ENCODE measurements around the gene TRNP1.
"Not testable (repeated sequence)": the region's sequence is repeated elsewhere in the genome, so short reads cannot be mapped to it uniquely, and the experiment has no call there.

TRNP1 gene

DNA sequence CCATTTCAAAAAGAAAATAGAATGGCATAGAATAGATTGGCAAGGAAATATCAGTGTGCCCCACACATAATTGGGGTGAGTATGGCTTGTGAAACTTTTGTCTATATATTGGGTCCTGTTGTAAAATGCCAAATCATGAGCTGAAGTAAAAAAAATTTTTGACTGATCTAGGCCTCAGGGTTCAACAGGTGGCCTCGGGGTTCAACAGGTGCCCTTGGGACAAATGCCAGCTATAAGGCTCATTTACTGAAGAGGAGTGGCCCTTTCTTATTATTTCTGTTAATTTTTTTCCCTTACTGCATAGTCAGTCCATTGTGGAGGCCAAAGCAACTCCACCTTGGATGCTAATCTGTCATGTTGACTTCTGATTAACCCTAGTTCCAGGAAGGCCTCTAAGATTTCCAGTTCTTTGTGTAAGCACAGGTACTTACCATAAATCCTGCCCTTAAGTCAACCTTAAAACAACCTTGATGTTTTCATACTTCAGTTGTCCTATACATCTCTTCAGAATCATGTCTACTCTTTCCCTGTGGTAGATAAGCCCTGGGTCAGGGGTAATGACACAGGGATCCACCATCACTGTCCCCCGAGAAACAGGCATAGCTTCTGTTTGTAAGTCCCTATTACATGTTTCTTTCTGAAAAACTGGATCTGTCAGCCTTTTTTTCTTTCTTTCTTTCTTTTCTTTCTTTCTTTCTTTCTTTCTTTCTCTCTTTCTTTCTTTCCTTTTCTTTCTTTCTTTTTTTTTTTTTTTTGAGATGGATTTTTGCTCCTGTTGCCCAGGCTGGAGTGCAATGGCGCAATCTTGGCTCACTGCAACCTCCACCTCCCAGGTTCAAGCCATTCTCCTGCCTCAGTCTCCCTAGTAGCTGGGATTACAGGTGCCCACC lies 16.6 kb upstream of the TRNP1 start:
- DNase-seq = no peak

DNA sequence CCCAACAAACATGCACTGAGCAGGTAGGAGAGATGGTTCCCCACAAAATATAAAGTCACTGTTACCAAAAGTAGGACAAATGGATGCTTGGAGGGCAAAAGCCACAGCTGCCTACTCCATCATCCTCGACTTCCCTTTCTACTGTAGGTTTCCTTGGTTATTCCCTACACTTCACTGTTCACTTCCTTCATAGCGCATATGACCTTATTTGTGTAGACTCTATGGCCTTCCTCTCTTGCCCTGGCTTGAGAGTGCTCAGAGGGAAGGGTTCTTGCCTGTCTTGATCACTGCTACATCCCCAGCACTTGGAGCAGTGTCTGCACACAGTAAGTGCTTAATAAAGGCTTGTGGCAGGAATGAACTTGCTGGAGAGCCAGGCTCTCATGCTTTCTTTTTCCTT lies 14.6 kb upstream of the TRNP1 start:
- DNase-seq = no peak

DNA sequence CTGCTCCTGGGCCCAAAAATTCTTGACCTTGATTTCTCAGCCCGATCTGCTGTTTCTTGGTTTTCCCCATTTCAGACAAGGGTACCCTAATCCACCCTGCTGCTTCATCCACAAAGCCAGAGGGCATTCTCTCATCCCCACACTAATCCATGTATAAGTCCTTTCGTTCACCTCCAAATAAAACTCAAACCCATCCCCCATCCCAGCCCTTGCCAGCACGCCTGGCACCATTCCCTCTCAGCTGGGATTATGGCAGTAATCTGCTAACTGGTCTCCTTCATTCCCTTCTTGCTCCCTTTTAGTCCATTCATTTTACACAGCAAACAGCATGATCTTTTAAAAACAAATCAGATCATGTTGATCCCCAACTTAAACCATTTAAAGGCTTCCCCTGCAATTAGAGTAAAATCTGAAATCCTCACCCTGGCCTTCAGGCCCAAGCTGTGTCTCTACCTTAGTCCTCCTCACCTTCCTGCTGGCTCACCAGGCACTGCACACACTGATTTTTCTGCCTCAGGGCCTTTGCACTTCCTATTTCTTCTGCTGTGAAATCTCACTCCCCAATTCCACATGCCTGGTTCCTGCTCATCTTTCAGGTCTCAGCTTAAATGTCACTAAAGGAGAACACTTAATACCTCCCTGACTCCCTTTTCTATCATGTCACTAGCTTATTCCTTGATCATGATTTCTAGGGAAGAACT lies 12.2 kb upstream of the TRNP1 start:
- no peak for DNase-seq

DNA sequence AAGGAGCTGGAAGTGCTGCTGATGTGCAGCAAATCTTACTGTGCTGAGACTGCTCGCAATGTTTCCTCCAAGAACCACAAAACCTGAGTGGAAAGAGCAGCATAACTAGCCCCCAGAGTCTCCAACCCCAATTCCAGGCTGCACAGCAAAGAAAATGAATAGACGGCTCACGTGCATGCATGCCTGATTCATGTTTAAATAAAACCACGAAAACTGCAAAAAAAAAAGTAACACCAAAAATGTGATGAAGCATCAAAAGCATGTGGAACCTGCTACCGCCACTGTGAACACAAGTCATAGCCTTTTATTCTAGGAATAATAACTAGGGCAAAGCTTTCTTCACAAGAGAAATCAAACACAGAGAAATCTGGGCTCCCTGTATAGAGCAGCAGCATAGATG lies 9.6 kb upstream of the TRNP1 start:
- no peak for DNase-seq

DNA sequence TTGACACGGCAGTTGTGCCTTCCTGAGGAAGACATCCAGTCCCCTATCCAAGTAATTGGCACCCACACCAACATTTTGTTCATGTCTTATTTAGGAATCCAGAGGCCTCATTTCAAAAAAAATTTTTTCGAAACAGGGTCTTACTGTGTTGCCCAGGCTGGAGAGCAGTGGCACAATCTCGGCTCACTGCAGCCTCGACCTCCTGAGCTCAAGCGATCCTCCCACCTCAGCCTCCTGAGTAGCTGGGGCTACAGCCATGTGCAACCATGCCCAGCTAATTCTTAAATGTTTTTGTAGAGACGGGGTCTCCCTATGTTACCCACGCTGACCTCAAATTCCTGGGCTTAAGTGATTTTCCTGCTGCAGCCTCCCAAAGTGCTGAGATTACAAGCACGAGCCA lies 9.2 kb upstream of the TRNP1 start:
- no peak for DNase-seq

DNA sequence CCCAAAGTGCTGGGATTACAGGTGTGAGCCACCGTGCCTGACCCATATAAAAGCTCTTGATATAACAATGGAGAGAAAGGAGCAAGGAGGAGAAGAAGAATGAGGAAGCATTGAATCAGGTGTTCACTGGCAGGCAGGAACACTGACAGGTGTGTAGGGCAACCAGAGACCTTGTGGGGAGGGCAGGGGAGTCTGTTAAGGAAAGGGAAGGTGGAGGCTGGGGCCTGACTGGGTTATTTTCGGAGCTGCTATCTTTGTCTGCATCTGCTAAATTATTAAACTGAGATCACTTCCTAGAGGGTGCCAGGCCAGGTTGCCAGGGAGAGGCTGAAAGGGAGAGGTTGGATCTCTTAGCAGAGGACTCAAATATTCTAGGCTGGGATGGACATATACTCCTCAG lies 6.8 kb upstream of the TRNP1 start:
- DNase-seq = no peak

DNA sequence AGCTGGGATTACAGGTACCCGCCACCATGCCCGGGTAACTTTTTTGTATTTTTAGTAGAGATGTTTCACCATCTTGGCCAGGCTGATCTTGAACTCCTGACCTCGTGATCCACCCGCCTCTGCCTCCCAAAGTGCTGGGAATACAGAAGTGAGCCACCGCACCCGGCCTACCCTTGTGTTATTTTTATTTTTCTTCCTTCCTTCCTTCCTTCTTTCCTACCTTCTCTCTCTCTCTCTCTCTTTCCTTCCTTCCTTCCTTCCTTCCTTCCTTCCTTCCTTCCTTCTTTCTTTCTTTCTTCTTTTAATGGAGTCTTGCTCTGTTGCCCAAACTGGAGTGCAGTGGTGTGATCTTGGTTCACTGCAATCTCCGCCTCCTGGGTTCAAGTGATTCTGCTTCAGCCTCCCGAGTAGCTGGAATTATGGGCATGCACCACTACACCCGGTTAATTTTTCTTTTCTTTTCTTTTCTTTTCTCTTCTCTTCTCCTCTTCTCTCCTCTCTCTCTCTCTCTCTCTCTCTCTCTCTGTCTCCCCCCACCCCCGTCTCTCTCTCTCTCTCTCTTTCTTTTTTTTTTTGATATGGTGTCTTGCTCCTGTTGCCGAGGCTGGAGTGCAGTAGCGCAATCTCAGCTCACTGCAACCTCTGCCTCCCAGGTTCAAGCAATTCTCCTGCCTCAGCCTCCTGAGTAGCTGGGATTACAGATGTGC lies 3.9 kb upstream of the TRNP1 start:
- DNase-seq = not testable (repeated sequence)

DNA sequence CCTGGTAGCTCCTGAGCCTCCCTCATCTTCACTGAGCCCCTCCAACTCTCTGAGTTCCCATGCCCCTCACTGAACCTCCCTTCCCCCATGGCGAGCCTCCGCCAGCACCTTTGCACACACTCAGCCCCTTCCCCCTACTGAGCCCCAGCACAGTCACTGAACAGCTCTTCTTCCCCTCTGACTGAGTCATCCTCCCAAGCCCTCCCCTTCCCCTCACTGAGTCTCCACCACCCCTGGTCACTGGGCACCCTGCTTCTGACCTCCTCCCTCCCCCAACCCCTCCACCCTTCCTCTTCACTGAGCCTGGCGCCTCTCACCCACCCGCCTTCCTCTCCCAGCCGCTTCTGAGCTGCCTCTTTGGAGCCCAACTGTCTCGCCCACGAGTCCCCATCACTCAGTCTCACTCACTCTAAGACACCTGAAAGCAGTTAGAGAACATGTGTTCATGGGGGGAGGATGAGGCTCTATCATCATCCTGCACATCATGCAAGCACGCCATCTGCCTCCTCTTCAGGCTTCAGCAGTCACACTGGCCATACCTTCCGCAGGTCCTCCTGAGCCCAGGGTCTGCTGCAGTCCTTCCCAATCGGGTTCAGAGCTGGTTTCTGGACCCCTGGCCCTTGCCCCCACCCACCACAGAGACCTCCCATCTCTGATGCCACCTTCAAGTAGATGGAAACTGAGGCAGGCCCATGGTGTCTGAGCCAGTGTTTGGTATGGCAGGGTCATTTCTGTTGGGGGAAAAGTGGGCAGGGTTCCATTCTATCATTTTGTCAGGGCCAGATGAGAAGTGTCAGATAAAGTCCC lies 2.0 kb upstream of the TRNP1 start:
- peak; percentile 21 for DNase-seq

DNA sequence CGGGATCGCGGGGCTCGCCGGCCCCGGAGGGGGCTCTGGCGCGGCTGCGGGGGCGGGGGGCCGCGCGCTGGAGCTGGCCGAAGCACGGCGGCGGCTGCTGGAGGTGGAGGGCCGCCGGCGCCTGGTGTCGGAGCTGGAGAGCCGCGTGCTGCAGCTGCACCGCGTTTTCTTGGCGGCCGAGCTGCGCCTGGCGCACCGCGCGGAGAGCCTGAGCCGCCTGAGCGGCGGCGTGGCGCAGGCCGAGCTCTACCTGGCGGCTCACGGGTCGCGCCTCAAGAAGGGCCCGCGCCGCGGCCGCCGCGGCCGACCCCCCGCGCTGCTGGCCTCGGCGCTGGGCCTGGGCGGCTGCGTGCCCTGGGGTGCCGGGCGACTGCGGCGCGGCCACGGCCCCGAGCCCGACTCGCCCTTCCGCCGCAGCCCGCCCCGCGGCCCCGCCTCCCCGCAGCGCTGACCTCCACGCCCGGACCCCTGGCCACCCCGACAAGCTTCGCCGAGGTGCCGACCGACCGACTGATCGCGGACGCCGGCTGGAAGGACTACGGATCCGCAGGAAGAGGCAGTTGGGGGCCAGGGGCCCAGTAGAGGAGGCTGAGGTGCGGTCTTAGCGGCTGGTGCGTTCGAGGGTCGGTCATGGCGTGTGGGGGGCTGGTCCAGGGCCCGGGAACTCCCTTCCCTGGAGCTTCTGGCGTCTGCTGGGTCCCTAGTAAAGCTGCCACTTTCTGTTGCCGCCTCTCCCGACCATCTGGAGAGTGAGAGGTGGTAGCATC lies 711 bp downstream of the TRNP1 start:
- peak; percentile 48 for DNase-seq

DNA sequence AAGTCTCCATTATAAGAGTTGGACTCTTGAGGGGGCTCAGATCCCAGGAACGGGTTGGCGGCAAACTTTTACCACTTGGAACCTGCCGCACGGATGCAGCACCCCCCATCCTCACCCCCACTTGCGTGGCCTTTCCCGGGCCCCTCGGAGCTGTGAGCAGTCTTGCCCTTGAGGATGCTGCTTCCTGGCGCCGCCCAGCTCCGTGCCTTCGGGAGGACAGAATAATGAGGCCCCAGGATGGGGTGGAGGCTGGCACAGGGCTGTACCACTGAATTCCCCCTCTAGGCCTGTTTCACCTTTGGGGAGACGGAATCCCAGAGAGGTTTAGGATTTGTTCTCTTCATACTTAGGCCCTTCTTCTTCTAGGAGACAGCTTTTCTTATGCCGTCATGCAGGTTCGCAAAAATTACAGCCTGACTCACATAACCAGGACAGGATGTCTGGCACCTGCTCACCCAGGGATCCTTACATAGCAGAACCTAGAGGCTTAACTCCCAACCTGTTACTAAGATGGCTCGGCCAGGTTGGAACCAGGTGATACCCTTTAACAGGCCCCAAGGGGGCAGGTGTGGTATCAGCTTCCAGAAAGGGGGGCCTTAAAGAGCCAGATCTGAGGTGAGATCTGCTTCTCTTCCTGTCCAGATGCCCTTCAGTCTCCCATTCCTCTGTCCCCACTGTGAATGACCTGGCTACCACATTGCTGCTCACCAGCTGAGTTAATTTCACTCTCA lies 1.5 kb downstream of the TRNP1 start:
- DNase-seq = peak; percentile 19

DNA sequence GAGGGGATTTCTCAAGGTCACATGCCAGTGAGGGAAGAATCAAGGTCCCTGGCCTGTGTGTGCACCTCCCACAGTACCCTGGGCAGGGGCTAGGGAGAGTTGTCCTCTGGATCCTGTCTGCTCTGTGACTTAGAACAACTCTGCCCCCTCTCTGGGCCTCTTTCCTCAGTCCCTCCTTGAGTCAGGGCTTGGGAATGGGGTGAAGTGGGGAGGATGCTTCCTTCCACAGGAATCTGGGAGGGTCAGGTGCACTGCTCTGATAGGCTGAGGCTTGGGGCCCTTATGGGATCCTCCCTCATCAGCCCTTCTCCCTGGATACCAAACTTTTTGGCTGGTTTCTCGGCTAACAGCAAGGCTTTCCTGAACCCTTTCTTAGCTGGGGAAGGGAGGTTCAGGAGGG lies 2.5 kb downstream of the TRNP1 start:
- DNase-seq = no peak

DNA sequence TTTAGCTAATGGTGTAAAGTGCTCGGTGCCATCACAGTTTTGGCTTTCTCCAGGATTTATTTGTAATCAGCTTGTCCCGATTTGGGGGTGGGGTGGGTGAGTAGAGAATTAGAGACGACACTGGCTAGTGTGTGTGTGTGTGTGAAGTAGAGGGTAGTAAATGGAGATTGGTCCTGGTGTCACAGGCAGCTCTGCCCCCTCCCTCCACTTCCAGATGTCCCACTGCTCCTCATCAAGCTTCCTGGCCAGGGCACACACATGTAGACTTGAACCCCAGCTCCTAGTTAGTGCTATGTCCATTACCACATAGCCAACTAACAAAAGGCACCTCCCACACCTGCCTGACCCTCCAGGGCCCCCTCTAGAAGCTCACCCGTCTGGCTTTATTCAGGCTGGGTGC lies 3.2 kb downstream of the TRNP1 start:
- no peak for DNase-seq

DNA sequence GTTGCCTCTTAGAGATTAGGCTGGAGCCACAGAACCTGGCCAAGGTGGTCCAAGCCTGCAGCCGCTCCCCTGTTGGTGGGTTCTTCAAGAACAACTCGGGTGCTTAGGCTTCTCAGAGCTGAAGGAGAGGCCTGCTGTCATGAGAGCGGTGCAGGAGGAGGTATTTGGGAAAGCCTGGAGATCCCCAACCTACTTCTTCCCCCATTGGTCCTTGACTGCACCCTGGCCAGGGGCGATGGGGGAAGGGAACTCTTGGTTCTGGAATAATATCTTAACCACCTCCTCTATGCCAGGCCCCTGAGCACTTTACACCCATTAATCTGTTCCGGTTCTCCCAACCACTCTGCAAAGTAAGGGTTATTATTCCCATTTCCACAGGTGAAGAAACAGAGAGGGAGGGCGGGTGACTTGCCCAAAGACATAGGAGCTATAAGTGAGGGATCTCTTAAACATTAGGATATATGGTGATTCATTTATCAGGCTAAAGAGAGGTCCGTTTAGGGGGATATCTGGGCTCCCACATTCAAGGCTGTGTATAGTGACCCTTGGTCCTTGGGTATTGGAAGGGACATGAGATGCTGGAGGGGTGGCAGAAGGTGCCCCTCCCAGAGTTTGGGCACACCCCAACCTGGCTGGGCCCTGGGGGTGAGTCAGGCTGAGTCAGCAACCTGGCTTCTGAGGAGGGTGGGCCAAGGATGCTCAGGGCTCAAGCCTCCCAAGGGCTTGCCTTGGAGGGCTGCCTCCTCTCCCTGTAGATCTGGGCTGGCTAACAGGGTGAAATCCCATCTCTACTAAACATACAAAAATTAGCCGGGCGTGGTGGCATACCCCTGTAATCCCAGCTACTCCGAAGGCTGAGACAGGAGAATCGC lies 5.2 kb downstream of the TRNP1 start:
- no peak for DNase-seq

DNA sequence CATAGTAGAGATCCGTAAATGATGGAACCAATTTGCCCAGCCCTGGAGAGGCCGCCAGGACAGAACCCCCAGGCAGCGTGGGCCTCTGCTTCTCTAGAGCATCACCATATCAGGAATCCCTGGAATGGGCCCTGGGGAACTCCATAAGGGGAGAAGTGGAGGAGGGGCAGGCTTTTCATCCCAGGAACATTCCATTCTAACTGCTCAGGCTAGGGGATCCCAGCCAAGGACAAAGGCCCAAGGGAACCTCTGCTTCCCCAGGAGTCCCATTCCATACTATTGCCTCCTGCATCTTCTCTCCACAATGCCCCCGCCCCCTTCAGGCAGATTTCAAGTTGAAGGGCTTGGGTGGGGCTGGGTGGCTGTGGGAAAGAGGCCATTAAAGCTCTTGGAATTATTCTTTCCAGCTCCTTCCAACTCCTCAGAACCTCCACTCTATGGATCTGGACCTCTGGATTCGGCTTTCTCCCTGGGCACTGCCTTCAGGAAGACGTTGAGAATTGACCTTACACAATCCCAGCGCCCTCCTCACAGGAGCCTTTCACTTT lies 6.0 kb downstream of the TRNP1 start:
- DNase-seq = no peak

DNA sequence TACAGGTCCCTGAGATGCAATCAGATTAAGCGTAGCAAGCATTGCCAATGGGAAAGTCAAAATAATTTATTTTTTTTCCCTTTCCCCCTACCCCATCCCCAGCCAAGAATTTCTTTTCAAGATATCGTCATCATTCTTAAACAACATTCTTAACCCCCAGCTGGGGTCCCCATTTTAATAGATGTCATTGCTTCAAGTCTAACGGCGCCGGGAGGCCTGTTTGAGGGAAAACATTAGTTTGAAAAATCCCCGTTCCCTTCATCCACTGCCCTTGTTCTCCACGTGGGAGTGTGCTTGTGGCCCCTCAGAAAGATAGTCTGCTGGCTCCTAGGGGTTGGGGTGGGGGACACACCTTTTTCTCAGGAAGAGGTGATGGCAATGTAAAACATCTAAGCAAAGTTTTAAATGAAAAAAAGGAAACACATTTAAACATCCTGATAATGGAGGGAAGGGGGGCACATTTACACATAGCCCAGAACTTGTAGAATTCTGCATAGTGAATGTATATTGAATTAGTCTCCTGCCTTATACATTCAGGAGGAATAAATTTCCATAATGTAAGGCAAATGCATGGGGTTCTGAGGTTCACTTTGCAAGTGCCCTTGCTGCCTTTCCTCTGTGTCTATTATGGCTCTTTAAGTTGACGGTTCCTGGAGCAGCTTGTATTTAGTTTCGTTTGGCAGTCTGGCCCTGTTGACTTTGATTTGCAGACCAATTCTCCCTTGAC lies 6.8 kb downstream of the TRNP1 start:
- no peak for DNase-seq

DNA sequence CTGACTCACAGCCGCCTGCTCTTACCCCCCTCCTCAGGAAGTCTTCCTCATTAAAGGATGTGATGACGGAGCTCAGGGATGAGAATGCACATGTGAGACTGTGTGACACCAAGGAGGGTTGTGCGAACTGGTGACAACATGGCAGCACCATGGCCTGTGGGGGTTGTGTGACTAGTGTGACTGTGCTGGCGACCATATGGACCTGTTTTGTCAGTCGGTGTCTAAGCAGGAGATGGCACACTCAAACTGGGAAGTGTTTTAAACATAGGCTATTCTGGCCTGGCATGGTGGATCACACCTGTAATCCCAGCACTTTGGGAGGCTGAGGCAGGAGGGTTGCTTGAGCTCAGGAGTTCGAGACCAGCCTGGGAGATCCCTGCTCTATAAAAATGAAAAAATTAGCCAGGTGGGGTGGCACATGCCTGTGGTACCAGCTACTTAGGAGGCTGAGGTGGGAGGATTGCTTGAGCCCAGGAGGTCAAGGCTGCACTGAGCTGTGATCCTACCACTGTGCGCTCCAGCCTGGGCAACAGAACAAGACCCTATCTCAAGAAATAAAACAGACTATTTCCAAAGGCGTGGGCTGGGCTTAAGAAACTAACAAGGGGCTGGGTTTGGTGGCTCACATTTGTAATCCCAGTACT lies 7.4 kb downstream of the TRNP1 start:
- no peak for DNase-seq

DNA sequence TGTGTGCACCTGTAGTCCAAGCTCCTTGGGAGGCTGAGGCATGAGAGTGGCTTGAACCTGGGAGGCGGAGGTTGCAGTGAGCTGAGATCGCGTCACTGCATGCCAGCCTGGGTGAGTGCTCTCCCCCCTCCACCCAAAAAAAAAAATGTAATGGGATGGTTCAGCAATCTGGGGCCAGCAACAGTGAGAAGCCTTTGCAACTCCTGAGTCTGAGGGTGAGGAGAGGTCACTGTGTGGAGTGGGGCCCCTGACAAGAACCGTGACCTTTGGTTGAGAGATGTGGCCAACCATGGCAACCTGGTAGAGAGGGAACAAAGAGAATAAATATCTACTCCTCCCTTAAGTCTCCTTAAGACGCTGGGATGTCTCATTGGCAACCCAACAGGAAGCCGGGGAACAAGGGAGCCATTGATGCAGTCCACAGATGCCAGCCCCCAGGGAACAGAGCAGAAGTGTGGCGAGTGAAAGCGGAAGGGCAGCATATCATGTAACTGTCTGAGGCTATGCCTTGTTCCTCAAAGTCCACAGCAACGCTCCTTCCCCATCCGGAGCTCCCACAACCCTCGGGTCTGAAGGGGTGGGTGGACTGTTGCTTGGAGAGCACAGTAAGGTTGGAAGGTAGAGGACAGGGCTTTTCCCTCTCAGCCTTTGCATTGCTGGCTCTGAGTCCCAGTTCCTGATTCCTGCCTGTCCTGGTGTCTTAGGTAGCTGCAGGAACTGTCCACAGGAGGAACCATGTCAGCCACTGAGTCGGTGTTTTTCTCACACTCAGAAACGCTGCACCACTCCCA lies 8.3 kb downstream of the TRNP1 start:
- no peak for DNase-seq

All from NCI-H146 (cell line).